RWPE2 (cell line): Measurements from ENCODE around the gene AKAP9.

Source experiments
- ATAC-seq: fragments of 200-7000 bp; cut with Tn5 transposase; 3 replicates; pipeline ENCODE4 v1.9.1; 2021; ENCODE audit warnings: low read depth
- DNase-seq: peaks from one replicate; pipeline ENCODE4 v3.0.0-alpha.2; 2020; ENCODE audit warnings: low spot score
- H3K27ac ChIP-seq: fragments of 450-650 bp; 2 replicates; pipeline ENCODE4 v1.5.1; 2017; ENCODE audit warnings: mild to moderate bottlenecking; ENCODE audit not compliant: poor library complexity, severe bottlenecking
- H3K27me3 ChIP-seq: fragments of 250-450 bp; sonication (Bioruptor Pico); 2 replicates; pipeline ENCODE4 v1.5.1; 2021; ENCODE audit warnings: mild to moderate bottlenecking, moderate library complexity; ENCODE audit not compliant: insufficient read depth, poor library complexity, severe bottlenecking
- H3K36me3 ChIP-seq: fragments of 250-450 bp; sonication (Bioruptor Pico); 2 replicates; pipeline ENCODE4 v1.5.1; 2020; ENCODE audit warnings: low read depth, mild to moderate bottlenecking, moderate library complexity
- H3K4me1 ChIP-seq: fragments of 250-450 bp; sonication (Bioruptor Pico); 2 replicates; pipeline ENCODE4 v1.5.1; 2021; ENCODE audit warnings: mild to moderate bottlenecking, moderate library complexity; ENCODE audit not compliant: insufficient read depth, poor library complexity, severe bottlenecking
- H3K4me3 ChIP-seq: fragments of 250-450 bp; sonication (Bioruptor Pico); 2 replicates; pipeline ENCODE4 v1.5.1; 2021; ENCODE audit warnings: mild to moderate bottlenecking, moderate library complexity; ENCODE audit not compliant: severe bottlenecking
- H3K9me3 ChIP-seq: fragments of 250-450 bp; sonication (Bioruptor Pico); 2 replicates; pipeline ENCODE4 v1.5.1; 2021; ENCODE audit warnings: mild to moderate bottlenecking, moderate library complexity; ENCODE audit not compliant: severe bottlenecking
- CTCF ChIP-seq: fragments of 450-650 bp; IDR thresholded peaks from one replicate; pipeline ENCODE4 v1.5.1; 2017; ENCODE audit warnings: mild to moderate bottlenecking, moderate library complexity; ENCODE audit not compliant: poor library complexity, severe bottlenecking

Gene AKAP9

GRCh38 chr7:92061154-92061553, 120.5 kb downstream of the AKAP9 start:
- Histone ChIP-seq H3K4me3 (no peak overlapping the region), H3K36me3 (peaks cover 40% of the 10 kb centered on the region), H3K9me3 (no peaks in the 10 kb centered on the region), H3K27ac (no peak overlapping the region), H3K27me3 (no peaks in the 10 kb centered on the region), H3K4me1 (peaks cover 36% of the 10 kb centered on the region)
- TF ChIP-seq CTCF: no peak
- DNase-seq (no peak), ATAC-seq (peak; percentile 54)

- no peaks in the 10 kb centered on the region for H3K27me3 ChIP-seq
- no peak overlapping the region for H3K27ac ChIP-seq
- H3K9me3 ChIP-seq: no peaks in the 10 kb centered on the region
- no peak overlapping the region for H3K4me3 ChIP-seq
- peaks cover 48% of the 10 kb centered on the region for H3K36me3 ChIP-seq
- DNase-seq: no peak
- no peak for TF ChIP-seq CTCF
- ATAC-seq: no peak
- peaks cover 7% of the 10 kb centered on the region for H3K4me1 ChIP-seq
Observed at GRCh38 chr7:92064438-92065029, 123.9 kb downstream of the AKAP9 start.

DNA sequence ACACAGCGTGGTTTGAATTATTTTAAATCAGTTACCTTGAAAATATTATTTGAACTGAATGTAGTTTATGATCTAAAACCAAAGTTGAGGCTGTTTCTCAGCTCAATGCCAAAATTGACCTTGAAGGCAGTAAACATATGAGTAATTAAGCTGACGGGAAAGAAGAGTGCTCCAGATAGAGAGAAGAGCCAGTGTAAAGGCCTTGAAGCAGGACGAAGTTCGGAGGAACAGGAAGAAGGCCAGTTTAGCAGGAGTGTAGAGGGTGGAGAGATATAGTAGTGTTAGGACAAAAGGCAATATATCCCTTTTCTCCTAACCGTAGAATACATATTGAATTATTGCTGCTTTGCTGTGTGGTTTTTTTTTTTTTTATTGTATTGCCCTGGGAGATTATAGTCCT, 130.4 kb downstream of the AKAP9 start:
- no peaks in the 10 kb centered on the region for H3K27me3 ChIP-seq
- H3K9me3 ChIP-seq: no peaks in the 10 kb centered on the region
- ATAC-seq (no peak), DNase-seq (no peak)
- peaks cover 8% of the 10 kb centered on the region for H3K4me1 ChIP-seq
- no peak for TF ChIP-seq CTCF
- H3K4me3 ChIP-seq: no peak overlapping the region
- peaks cover 29% of the 10 kb centered on the region for H3K36me3 ChIP-seq
- H3K27ac ChIP-seq: no peak overlapping the region

DNA sequence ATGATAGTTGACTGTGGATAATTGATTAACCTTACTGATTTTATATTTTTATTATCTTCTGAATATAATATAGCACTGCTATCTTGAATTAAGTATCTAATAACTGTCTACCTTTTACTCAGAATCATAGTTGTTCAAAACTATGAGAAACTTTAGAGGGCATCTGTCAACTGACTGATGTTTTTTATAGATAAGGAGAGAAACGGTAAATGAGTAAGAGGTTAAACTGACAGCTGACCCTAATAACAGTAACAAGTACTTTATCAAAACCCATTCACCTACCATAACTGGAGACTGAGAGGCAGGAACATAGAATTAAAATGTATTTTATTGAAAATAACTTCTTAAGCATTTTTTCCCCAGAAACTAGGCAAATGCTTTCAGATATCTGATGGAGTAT, 131.5 kb downstream of the AKAP9 start:
- Histone ChIP-seq H3K4me3 (no peak overlapping the region), H3K27me3 (no peaks in the 10 kb centered on the region), H3K4me1 (peaks cover 19% of the 10 kb centered on the region), H3K36me3 (peaks cover 25% of the 10 kb centered on the region), H3K9me3 (no peaks in the 10 kb centered on the region), H3K27ac (no peak overlapping the region)
- no peak for ATAC-seq
- no peak for TF ChIP-seq CTCF
- no peak for DNase-seq

DNA sequence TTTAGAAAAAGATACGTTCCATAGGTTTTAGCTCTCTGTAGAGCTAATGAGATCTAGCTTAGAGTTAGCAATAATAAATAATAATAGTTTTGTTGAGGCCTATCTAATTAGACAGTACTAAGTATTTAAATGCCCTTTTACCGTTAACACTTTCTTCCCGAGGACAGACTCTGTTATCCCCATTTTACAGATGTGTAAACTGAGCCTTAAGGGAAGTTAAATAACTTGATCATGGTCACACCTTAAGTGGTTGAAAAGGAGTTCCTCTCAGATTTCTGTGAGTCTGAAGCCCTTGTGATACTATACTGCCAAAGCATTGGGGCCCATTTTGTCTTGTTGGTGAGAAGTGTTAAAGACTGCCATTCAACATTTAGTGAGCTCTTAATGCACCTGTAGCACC, 132.0 kb downstream of the AKAP9 start:
- Histone ChIP-seq H3K27ac (no peak overlapping the region), H3K9me3 (no peaks in the 10 kb centered on the region), H3K4me1 (peaks cover 20% of the 10 kb centered on the region), H3K27me3 (no peaks in the 10 kb centered on the region), H3K4me3 (no peak overlapping the region), H3K36me3 (peaks cover 25% of the 10 kb centered on the region)
- DNase-seq (no peak), ATAC-seq (no peak)
- no peak for TF ChIP-seq CTCF
